Ovary (tissue), 9 donors: ENCODE measurements around the gene MARCOL. TPM values are rescaled to one million over a fixed set of nuclear protein-coding genes. Genes with fewer than 3 reads are reported as not detected.

Source experiments
- DNase-seq, 5 donors: peaks; one replicate each; pipeline ENCODE4 v3.0.0-alpha.2; 2019 to 2020
- H3K27ac ChIP-seq, 2 donors: fragments of 200-600 bp; one replicate each; pipeline versions ENCODE4 v1.5.1 to v1.8.0; 2019 to 2022
- H3K27me3 ChIP-seq: fragments of 200-600 bp; one replicate; pipeline ENCODE4 v1.8.0; 2022
- H3K36me3 ChIP-seq: fragments of 200-600 bp; sonication (generic); one replicate; pipeline ENCODE4 v1.5.1; 2019
- H3K4me1 ChIP-seq: one replicate; pipeline ENCODE4 v1.8.1; 2013; ENCODE audit warnings: mild to moderate bottlenecking, moderate library complexity; ENCODE audit not compliant: insufficient read depth
- H3K4me3 ChIP-seq: fragments of 200-600 bp; sonication (generic); one replicate; pipeline ENCODE4 v1.5.1; 2017
- H3K9me3 ChIP-seq, 2 donors: fragments of 200-600 bp in 1 of 2; sonication (generic) in 1 of 2; one replicate each; pipeline versions ENCODE4 v1.5.1 to v1.8.1; 2013 to 2019; ENCODE audit warnings: mild to moderate bottlenecking in 1 of 2, moderate library complexity in 1 of 2
- EP300 ChIP-seq: sonication (generic); formaldehyde crosslinking; IDR thresholded peaks from one replicate; pipeline ENCODE4 v1.6.1; 2017; ENCODE audit warnings: antibody characterized with exemption
- POLR2A ChIP-seq: fragments of 450-650 bp; IDR thresholded peaks from one replicate; pipeline ENCODE4 v1.6.1; 2017; ENCODE audit warnings: antibody characterized with exemption, mild to moderate bottlenecking, moderate library complexity
- WGBS, 3 donors: extraction: QIAGEN DNeasy Blood & Tissue Kit in 1 of 3; methylation state at CpG; one replicate each; pipeline versions ENCODE4 v1.1.5 to v1.1.7; 2013 to 2017; 5-methylcytosine and 5-hydroxymethylcytosine counted together
- intact Hi-C, 4 donors: fragments of 100-400 bp; cut with DNase I; formaldehyde crosslinking; loops; one replicate each; pipeline versions ENCODE4 v1.11.0 to v1.15.1; 2022 to 2023
- polyA plus RNA-seq, 2 donors: library from polyadenylated mRNA; stranded (reverse); fragments of 200-250 nt in 1 of 2; fragments of 350-450 nt in 1 of 2; fragmentation: Illumina TruSeq in 1 of 2; extraction: RNeasy Lipid Tissue Mini Kit (QIAGEN cat#74804) in 1 of 2; gene quantifications; one replicate each; pipeline ENCODE4 v1.2.3, GENCODE V29; 2013 to 2014
- total RNA-seq, 7 donors: library from RNA; depleted of rRNA in 2 of 7; stranded (reverse); fragments of >200 nt in 2 of 7; fragmentation: NEBNext Ultra II Directional in 3 of 7; extraction: Animal tissue kit (Norgen Biotek cat#: 25700) in 3 of 7; gene quantifications; one replicate each; pipeline versions ENCODE4 v1.1.0 to v1.2.4, GENCODE V29; 2016 to 2023
- TF ChIP-seq, protein P1 (sequence below), 3 donors: fragments of 450-650 bp in 2 of 3; fragments of 200-600 bp in 1 of 3; IDR thresholded peaks; one replicate each; pipeline versions ENCODE4 v1.5.1 to v1.8.0; 2016 to 2022; ENCODE audit warnings: antibody characterized with exemption in 3 of 3, mild to moderate bottlenecking in 1 of 3
- donor health status: DM: no; HTN: no; CAD: no; lungs with moderate emphysema.
- donor health status: DM: no; HTN: no; CAD: no.
- donor health status: Bipolar disorder and iron deficiency.
- donor health status: DM: yes; HTN: yes; CAD: no.
- donor health status: DM: no; HTN: no; CAD: no.
- donor health status: DM: yes; HTN: yes; CAD: no.

The MARCOL gene
- total and polyA plus RNA-seq, 9 donors = 0.20 to 0.72 TPM; not detected in 7

DNA sequence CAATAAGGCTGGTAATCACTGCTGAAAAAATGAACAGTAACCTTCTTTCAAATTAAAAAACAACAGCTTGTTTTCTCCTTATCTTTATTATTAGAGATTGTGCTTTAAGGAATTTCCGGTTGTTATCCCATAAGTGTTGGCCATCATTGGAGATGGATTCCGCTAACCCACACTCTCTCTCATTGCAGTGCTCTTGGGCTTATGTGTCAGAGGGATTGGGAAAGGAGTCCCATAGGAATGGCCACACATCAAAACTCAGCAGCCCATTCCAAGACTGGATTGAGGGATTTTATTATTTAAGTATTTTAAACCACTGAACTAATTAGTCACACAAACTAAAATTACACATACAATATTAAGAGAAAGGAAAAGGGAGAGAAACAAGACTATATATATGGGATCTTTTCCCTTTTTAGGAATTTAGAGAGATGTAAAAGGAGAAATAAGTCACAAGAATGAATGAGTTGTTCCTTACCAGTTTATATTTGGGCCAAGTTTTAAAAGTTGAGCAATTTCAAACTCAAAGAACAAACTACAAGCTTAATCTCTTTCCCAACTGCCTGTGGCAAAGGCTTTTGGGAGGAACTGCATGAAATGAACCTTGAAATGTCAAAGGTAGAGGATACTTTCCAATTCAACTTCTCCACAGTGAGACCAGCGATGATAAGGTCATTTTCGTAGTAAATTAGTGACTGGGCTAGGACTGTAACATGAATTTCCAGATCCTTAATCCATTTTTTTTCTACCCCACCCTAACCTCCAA lies 33.1 kb upstream of the MARCOL start:
- Histone ChIP-seq H3K4me3 (no peak overlapping the region), H3K27ac (no peak overlapping the region), H3K36me3 (no peaks in the 10 kb centered on the region), H3K27me3 (no peaks in the 10 kb centered on the region), H3K9me3 (no peaks in the 10 kb centered on the region), H3K4me1 (peaks cover 1% of the 10 kb centered on the region)
- peak in 1 of 5 donors; percentile 18 for DNase-seq
- 22 to 27% (median 23%) methylated on average over 4 of the region's 4 CpGs for WGBS, 3 donors
- intact Hi-C loops = no loop called here
- no peak for TF ChIP-seq POLR2A
- TF ChIP-seq, protein P1, sequence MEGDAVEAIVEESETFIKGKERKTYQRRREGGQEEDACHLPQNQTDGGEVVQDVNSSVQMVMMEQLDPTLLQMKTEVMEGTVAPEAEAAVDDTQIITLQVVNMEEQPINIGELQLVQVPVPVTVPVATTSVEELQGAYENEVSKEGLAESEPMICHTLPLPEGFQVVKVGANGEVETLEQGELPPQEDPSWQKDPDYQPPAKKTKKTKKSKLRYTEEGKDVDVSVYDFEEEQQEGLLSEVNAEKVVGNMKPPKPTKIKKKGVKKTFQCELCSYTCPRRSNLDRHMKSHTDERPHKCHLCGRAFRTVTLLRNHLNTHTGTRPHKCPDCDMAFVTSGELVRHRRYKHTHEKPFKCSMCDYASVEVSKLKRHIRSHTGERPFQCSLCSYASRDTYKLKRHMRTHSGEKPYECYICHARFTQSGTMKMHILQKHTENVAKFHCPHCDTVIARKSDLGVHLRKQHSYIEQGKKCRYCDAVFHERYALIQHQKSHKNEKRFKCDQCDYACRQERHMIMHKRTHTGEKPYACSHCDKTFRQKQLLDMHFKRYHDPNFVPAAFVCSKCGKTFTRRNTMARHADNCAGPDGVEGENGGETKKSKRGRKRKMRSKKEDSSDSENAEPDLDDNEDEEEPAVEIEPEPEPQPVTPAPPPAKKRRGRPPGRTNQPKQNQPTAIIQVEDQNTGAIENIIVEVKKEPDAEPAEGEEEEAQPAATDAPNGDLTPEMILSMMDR (IDR thresholded peaks at IDR 0.05) = no peak
- no peak for TF ChIP-seq EP300

DNA sequence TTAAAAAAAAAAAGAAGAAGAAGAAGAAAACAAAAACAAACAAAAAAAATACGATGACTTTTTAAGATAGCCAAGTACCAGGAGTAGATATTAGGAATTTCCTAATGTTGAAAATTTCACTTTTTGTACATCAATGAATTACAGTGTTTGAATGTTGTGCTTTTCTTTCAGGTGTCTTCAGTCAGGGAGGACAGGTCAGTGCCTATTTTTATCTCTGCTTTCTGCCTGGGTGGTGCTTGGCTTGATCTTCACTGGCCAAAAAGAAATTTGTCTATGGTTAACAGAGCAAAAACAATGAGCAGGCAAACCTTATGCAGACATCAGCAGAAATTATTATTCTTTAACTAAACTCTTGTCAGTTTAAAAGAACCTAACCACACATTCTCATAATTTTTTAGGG lies 32.5 kb upstream of the MARCOL start:
- Histone ChIP-seq H3K27ac (no peak overlapping the region), H3K4me1 (peaks cover 1% of the 10 kb centered on the region), H3K9me3 (no peaks in the 10 kb centered on the region), H3K4me3 (no peak overlapping the region), H3K36me3 (no peaks in the 10 kb centered on the region), H3K27me3 (no peaks in the 10 kb centered on the region)
- intact Hi-C loops = no loop called here
- no peak for TF ChIP-seq EP300
- TF ChIP-seq, protein P1 (IDR thresholded peaks at IDR 0.05) = no peak
- no peak for TF ChIP-seq POLR2A
- 4 to 19% (median 11%) methylated on average over 1 of the region's 1 CpG for WGBS, 3 donors
- no peak for DNase-seq

DNA sequence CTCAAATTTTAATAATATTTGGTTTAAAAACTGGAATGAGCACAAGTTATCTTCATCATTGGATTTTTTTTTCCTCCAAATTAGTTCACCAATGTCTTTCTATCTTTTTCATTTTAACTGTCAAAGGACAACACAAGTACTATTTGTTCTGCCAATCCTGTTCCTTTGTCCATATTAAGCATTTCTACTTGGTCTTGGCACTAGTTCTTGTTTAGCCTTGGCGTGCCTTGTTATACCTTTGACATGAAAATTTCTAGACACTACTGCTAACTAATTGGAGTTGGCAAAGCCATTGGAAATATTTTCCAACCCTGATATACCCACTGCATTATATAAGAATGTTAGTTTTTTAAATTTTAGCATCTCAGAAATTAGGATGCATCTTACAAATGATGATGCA lies 31.7 kb upstream of the MARCOL start:
- Histone ChIP-seq H3K4me3 (no peak overlapping the region), H3K27ac (no peak overlapping the region), H3K9me3 (no peaks in the 10 kb centered on the region), H3K27me3 (no peaks in the 10 kb centered on the region), H3K4me1 (peaks cover 1% of the 10 kb centered on the region), H3K36me3 (no peaks in the 10 kb centered on the region)
- TF ChIP-seq EP300 = no peak
- TF ChIP-seq POLR2A = no peak
- TF ChIP-seq, protein P1 (IDR thresholded peaks at IDR 0.05) = no peak
- intact Hi-C loops = no loop called here
- 5 to 24% (median 6%) methylated on average over 1 of the region's 1 CpG for WGBS, 3 donors
- no peak for DNase-seq

DNA sequence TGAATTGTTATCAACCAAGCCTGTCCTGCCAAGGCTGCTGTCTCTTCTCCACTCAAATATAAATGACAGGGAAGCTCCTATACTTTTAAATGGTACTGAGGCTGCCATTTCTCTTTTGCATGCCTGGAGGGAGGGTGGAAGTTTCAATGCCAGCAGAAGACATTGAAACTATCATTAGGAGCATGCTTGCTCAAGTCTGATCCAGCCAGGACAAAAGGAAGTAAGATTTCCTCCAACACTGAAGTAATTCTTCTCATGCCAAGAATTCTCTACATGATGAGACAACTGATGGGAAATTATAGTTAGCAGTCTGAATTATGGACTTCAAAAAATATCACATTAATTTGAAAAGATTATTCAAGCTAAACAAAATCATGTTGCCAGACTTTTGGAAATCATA lies 30.1 kb upstream of the MARCOL start:
- no peak for TF ChIP-seq EP300
- TF ChIP-seq POLR2A = no peak
- TF ChIP-seq, protein P1 (IDR thresholded peaks at IDR 0.05) = no peak
- H3K9me3 ChIP-seq = no peaks in the 10 kb centered on the region
- intact Hi-C loops = no loop called here
- H3K4me1 ChIP-seq = peaks cover 1% of the 10 kb centered on the region
- no peak overlapping the region for H3K27ac ChIP-seq
- H3K4me3 ChIP-seq = no peak overlapping the region
- no peak for DNase-seq
- H3K36me3 ChIP-seq = no peaks in the 10 kb centered on the region
- no peaks in the 10 kb centered on the region for H3K27me3 ChIP-seq
